ENCODE results near the gene GPR162. TPM values are rescaled to one million over a fixed set of nuclear protein-coding genes. Genes with fewer than 3 reads are reported as not detected.

GPR162 gene, protein sequence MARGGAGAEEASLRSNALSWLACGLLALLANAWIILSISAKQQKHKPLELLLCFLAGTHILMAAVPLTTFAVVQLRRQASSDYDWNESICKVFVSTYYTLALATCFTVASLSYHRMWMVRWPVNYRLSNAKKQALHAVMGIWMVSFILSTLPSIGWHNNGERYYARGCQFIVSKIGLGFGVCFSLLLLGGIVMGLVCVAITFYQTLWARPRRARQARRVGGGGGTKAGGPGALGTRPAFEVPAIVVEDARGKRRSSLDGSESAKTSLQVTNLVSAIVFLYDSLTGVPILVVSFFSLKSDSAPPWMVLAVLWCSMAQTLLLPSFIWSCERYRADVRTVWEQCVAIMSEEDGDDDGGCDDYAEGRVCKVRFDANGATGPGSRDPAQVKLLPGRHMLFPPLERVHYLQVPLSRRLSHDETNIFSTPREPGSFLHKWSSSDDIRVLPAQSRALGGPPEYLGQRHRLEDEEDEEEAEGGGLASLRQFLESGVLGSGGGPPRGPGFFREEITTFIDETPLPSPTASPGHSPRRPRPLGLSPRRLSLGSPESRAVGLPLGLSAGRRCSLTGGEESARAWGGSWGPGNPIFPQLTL
- total RNA-seq (1 to 10 TPM in 2 of 6 donors, under 1 TPM in 4; 0.41 to 4.9 (median 0.85) TPM), polyA plus RNA-seq (1 to 10 TPM; 5.2 to 8.8 TPM)

GRCh38 chr12:6821591-6822425 is at the start of gene GPR162:
Gene GPR162 (plus strand): TSS chr12:6821821. CDS start chr12:6823899, 2,078 bp downstream.
- H3K27ac ChIP-seq: no peak within 1 kb of the TSS
- peak within 1 kb of the TSS in 2 of 4 donors; percentile 17 to 36 for H3K4me3 ChIP-seq

GRCh38 chr12:6772331-6772695 is 49.3 kb upstream of the GPR162 start, which contains the start of gene LAG3:
Gene LAG3 (plus strand): TSS chr12:6772520. CDS start chr12:6772853, 333 bp downstream.
- no peak within 1 kb of the TSS for H3K4me3 ChIP-seq
- H3K27ac ChIP-seq: no peak within 1 kb of the TSS
- DNase-seq (no peak), FAIRE-seq (no peak), ATAC-seq (no peak)
- no peaks in the 10 kb centered on the region for H3K9me3 ChIP-seq
- WGBS, 2 donors: 66 to 70% methylated on average over 12 to 15 of the region's 15 CpGs
- no peaks in the 10 kb centered on the region for H3K27me3 ChIP-seq
- no peak for TF ChIP-seq CTCF (IDR thresholded peaks at IDR 0.05)
- intact Hi-C loops (cut with DNase I): no loop called here
- H3K4me1 ChIP-seq: peaks cover 0 to 9% (median 0%) of the 10 kb centered on the region in 3 donors
- H3K36me3 ChIP-seq: no peaks in the 10 kb centered on the region

More at GRCh38 chr12:6821591-6822425, at the start of gene GPR162:
- DNase-seq: peak in 3 of 6 donors; percentile 62 to 79 (median 78)
- TF ChIP-seq CTCF (IDR thresholded peaks at IDR 0.05): no peak
- 0 to 3% methylated on average over 19 to 28 of the region's 28 CpGs for WGBS, 2 donors
- intact Hi-C loops (cut with DNase I): loop anchor here in 1 of 3 donors (10.0 kb wide), 1 partner anchor 87 kb away; no protein-coding TSS in a partner anchor
- H3K36me3 ChIP-seq: no peaks in the 10 kb centered on the region
- peak; percentile 49 to 70 (median 66) for ATAC-seq
- H3K27me3 ChIP-seq: peaks cover 0 to 3% (median 0%) of the 10 kb centered on the region in 4 donors
- H3K4me1 ChIP-seq: no peaks in the 10 kb centered on the region
- FAIRE-seq: no peak
- H3K9me3 ChIP-seq: no peaks in the 10 kb centered on the region

DNA sequence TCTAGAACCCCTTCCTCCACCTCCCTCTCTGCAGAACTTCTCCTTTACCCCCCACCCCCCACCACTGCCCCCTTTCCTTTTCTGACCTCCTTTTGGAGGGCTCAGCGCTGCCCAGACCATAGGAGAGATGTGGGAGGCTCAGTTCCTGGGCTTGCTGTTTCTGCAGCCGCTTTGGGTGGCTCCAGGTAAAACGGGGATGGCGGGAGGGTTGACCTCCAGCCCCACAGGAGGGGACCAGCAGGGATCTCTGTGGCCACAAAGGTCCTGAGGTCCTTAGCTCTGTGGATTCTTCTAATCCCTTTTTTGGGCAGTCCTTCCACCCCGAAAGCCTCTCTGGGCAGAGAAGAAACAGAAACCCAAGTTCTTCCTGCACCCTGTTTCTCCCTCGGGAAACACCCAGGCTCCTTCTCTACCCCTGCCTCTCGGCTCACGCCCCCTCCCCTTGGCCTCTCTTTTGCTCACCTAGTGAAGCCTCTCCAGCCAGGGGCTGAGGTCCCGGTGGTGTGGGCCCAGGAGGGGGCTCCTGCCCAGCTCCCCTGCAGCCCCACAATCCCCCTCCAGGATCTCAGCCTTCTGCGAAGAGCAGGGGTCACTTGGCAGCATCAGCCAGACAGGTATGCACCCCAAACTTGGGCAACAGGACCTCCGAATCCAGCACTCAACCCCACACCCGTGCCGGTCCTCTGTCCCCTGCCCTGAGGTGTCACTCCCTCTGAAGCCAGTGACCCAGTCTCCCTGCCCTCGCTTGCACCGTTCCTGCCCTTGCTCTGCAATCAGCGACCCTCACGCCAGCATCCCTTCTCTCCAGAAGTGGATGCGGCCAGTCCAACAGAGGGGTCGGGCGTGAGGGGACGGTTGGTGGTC is 48.7 kb upstream of the GPR162 start:
- H3K9me3 ChIP-seq: no peaks in the 10 kb centered on the region
- H3K27ac ChIP-seq: no peak overlapping the region
- 74 to 75% methylated on average over 21 of the region's 21 CpGs for WGBS, 2 donors
- DNase-seq: no peak
- H3K27me3 ChIP-seq: no peaks in the 10 kb centered on the region
- H3K4me3 ChIP-seq: peak overlapping the region in 1 of 4 donors; percentile 10
- ATAC-seq: no peak
- H3K36me3 ChIP-seq: no peaks in the 10 kb centered on the region
- H3K4me1 ChIP-seq: peaks cover 0 to 9% (median 0%) of the 10 kb centered on the region in 3 donors
- no peak for FAIRE-seq
- intact Hi-C loops (cut with DNase I): no loop called here
- no peak for TF ChIP-seq CTCF (IDR thresholded peaks at IDR 0.05)

DNA sequence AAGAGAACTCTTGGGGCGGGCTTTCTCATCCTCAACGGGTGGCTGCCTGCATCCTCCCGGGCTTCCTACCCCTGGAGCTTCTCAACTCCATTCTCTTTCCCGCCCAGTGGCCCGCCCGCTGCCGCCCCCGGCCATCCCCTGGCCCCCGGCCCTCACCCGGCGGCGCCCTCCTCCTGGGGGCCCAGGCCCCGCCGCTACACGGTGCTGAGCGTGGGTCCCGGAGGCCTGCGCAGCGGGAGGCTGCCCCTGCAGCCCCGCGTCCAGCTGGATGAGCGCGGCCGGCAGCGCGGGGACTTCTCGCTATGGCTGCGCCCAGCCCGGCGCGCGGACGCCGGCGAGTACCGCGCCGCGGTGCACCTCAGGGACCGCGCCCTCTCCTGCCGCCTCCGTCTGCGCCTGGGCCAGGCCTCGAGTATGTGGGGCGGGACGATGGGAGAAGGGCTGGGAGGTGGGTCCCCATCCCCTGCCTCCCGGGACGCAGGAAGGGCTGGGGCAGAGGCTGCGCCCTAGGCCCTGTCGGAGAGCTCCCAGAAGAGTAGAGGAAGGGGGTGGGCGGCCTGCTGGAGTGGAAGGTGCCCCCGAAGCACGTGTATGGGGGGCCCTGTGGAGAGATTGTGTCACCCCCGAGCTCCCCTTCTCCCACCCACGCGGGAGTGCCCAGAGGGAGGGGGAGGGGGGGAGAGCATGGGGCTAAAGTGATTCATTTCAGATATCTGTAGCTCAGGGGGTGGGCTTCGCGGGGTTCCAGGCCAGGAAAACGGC is 47.9 kb upstream of the GPR162 start:
- TF ChIP-seq CTCF (IDR thresholded peaks at IDR 0.05): no peak
- intact Hi-C loops (cut with DNase I): no loop called here
- no peak for ATAC-seq
- Histone ChIP-seq H3K27ac (no peak overlapping the region), H3K4me3 (peak overlapping the region in 1 of 4 donors; percentile 10), H3K27me3 (no peaks in the 10 kb centered on the region), H3K4me1 (peaks cover 0 to 6% (median 0%) of the 10 kb centered on the region in 3 donors), H3K36me3 (no peaks in the 10 kb centered on the region), H3K9me3 (no peaks in the 10 kb centered on the region)
- 50 to 55% methylated on average over 59 to 60 of the region's 60 CpGs for WGBS, 2 donors
- FAIRE-seq: no peak
- no peak for DNase-seq
